HEK293T (cell line): ENCODE measurements around the gene ZBTB44.

Experiments
- CTCF ChIA-PET: fragments of 350-600 bp; formaldehyde crosslinking; extraction: SDS; loops from one replicate; lab custom pipeline; 2021; ENCODE audit warnings: antibody characterized with exemption, inconsistent platforms; lab: Yijun Ruan, JAX
- POLR2A ChIA-PET: fragments of 350-600 bp; formaldehyde crosslinking; extraction: SDS; loops from one replicate; lab custom pipeline; 2020; ENCODE audit warnings: antibody characterized with exemption, inconsistent platforms; lab: Yijun Ruan, JAX
- DNase-seq: peaks from one replicate; pipeline ENCODE4 v3.0.0; 2012; ENCODE audit warnings: mixed read lengths; ENCODE audit errors: extremely low spot score
- ARNT ChIP-seq: fragments of 450-650 bp; IDR thresholded peaks from 2 replicates; pipeline ENCODE4 v1.6.1; 2017; ENCODE audit warnings: mild to moderate bottlenecking
- BHLHE40 ChIP-seq: fragments of 450-650 bp; IDR thresholded peaks from 2 replicates; pipeline ENCODE4 v1.6.1; 2016; ENCODE audit warnings: mild to moderate bottlenecking, moderate library complexity, borderline replicate concordance
- CTBP1 ChIP-seq: fragments of 450-650 bp; IDR thresholded peaks from 2 replicates; pipeline ENCODE4 v1.6.1; 2016; ENCODE audit warnings: borderline replicate concordance
- ELF4 ChIP-seq: fragments of 450-650 bp; IDR thresholded peaks from 2 replicates; pipeline ENCODE4 v1.6.1; 2017; ENCODE audit warnings: antibody characterized with exemption
- FOXA1 ChIP-seq: fragments of 450-650 bp; IDR thresholded peaks from 2 replicates; pipeline ENCODE4 v1.6.1; 2016; ENCODE audit warnings: mild to moderate bottlenecking
- FOXK2 ChIP-seq: fragments of 450-650 bp; IDR thresholded peaks from 2 replicates; pipeline ENCODE4 v1.6.1; 2016; ENCODE audit warnings: mild to moderate bottlenecking
- FOXM1 ChIP-seq: fragments of 450-650 bp; IDR thresholded peaks from 2 replicates; pipeline ENCODE4 v1.6.1; 2017; ENCODE audit warnings: mild to moderate bottlenecking, borderline replicate concordance
- HDGF ChIP-seq: fragments of 450-650 bp; IDR thresholded peaks from 2 replicates; pipeline ENCODE4 v1.6.1; 2017; ENCODE audit warnings: antibody characterized with exemption, borderline replicate concordance
- L3MBTL2 ChIP-seq: fragments of 450-650 bp; conservative IDR thresholded peaks from 2 replicates; pipeline ENCODE4 v1.6.1; 2016; ENCODE audit warnings: mild to moderate bottlenecking
- LEF1 ChIP-seq: fragments of 450-650 bp; IDR thresholded peaks from 2 replicates; pipeline ENCODE4 v1.6.1; 2017; ENCODE audit warnings: mild to moderate bottlenecking, borderline replicate concordance
- NFRKB ChIP-seq: fragments of 450-650 bp; IDR thresholded peaks from 2 replicates; pipeline ENCODE4 v1.6.1; 2016; ENCODE audit warnings: mild to moderate bottlenecking, moderate library complexity
- SP1 ChIP-seq: fragments of 450-650 bp; IDR thresholded peaks from 2 replicates; pipeline ENCODE4 v1.6.1; 2017
- SUZ12 ChIP-seq: fragments of 450-650 bp; IDR thresholded peaks from 2 replicates; pipeline ENCODE4 v1.6.1; 2016; ENCODE audit warnings: mild to moderate bottlenecking
- TARDBP ChIP-seq: fragments of 450-650 bp; IDR thresholded peaks from 2 replicates; pipeline ENCODE4 v1.6.1; 2016
- ZNF384 ChIP-seq: fragments of 450-650 bp; IDR thresholded peaks from 2 replicates; pipeline ENCODE4 v1.6.1; 2016
- TF ChIP-seq, protein P1 (sequence below): fragments of 450-650 bp; IDR thresholded peaks from 2 replicates; pipeline ENCODE4 v1.6.1; 2016

Gene ZBTB44

DNA sequence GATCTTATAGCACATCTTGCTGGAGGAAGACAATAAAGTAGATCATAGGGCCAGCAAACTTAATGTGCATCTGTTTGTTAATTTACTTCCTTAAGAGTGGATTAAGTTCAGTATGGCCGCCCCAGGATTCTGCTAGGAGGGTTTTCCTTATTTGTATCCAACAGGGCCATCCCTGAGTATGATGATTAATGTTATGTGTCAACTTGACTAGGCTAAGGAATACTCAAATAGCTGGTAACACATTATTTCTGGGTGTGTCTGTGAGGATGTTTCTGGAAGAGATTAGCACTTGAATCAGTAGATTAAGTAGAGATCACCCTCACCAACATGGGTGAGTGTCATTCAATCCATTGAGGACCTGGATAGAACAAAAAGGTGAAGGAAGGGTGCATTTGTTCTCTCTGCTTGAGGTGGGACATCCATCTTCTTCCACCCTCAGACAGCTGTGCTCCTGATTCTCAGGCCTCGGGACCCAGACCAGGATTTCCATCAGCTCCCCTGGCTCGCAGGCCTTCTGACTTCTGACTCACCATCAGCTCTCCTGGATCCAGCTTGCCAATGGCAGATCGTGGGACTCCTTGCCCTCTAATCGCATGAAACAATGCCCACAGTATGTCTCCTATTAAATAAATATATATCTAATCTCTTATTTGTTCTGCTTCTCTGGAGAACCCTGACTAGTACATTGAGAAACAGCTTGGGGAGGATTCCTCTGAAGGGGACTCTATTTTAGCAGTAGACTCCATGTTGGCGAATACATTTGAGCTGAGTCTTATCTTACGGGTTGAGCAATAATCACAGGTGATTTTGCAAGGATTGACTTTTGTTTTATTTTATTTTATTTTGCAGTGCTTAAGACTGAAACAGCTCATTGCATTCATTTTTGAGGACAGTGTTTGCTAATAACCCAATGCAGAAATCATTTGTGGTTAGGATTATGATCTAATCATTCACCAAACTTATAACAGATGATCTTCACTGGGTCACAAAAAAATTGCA is 9.0 kb upstream of the ZBTB44 start:
- DNase-seq: no peak
- POLR2A ChIA-PET: no interaction called here
- CTCF ChIA-PET: no interaction called here
- TF ChIP-seq FOXA1 (no peak), FOXK2 (no peak), CTBP1 (no peak), BHLHE40 (no peak), HDGF (no peak), ARNT (no peak), ELF4 (no peak), TARDBP (no peak), ZNF384 (no peak), SP1 (no peak), NFRKB (no peak)

- no peak for DNase-seq
- TF ChIP-seq ELF4 (no peak), LEF1 (no peak), SP1 (no peak), FOXA1 (no peak), HDGF (no peak), L3MBTL2 (no peak), FOXK2 (no peak), BHLHE40 (no peak), NFRKB (no peak), CTBP1 (no peak), SUZ12 (no peak), ZNF384 (no peak), FOXM1 (no peak), TARDBP (no peak), ARNT (no peak)
- TF ChIP-seq, protein P1, sequence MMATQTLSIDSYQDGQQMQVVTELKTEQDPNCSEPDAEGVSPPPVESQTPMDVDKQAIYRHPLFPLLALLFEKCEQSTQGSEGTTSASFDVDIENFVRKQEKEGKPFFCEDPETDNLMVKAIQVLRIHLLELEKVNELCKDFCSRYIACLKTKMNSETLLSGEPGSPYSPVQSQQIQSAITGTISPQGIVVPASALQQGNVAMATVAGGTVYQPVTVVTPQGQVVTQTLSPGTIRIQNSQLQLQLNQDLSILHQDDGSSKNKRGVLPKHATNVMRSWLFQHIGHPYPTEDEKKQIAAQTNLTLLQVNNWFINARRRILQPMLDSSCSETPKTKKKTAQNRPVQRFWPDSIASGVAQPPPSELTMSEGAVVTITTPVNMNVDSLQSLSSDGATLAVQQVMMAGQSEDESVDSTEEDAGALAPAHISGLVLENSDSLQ: no peak
- CTCF ChIA-PET: no interaction called here
- POLR2A ChIA-PET: no interaction called here
Measured at GRCh38 chr11:130322126-130322525, 7.4 kb upstream of the ZBTB44 start.

DNA sequence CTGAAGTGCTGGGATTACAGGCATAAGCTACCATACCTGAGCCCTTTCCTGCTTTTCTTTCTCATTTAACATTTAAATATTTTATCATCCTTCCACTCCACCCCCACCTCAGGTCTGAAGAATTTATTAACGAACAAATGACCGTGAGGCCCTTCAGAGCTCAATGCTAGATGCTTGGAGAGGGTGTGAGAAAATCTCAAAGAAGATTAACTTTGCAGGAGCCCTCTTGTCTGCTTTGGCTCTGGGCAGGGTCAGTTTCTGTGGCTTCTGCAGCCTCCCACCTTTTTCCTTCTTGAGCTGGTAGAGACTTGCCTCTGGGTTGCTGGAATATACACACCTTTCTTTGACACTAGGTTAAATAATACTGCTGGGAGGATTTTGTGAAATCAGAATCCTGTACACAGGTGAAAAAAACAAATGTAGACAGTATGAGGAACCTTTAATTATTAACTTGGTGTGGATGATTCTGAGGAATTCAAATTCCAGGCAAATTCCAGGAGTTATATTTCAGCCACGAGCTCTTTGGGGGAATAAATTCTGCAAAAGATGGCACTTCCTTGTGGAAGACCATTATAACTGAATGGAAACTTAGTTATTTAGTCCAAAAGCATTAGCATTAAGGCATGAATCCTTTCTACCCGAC is 3.4 kb upstream of the ZBTB44 start:
- no peak for DNase-seq
- CTCF ChIA-PET: interaction anchor here (0.6 kb wide), 1 partner anchor 96 kb away, joined by 4 read pairs; no protein-coding TSS in a partner anchor
- POLR2A ChIA-PET: no interaction called here
- no peak for TF ChIP-seq SUZ12
- no peak for TF ChIP-seq FOXA1
- TF ChIP-seq ZNF384: no peak
- no peak for TF ChIP-seq ELF4
- TF ChIP-seq LEF1: no peak
- TF ChIP-seq HDGF: no peak
- TF ChIP-seq, protein P1: no peak
- TF ChIP-seq L3MBTL2: no peak
- no peak for TF ChIP-seq TARDBP
- TF ChIP-seq FOXK2: no peak
- no peak for TF ChIP-seq CTBP1
- TF ChIP-seq BHLHE40: no peak
- TF ChIP-seq ARNT: no peak
- TF ChIP-seq FOXM1: no peak
- TF ChIP-seq SP1: no peak
- TF ChIP-seq NFRKB: no peak

DNA sequence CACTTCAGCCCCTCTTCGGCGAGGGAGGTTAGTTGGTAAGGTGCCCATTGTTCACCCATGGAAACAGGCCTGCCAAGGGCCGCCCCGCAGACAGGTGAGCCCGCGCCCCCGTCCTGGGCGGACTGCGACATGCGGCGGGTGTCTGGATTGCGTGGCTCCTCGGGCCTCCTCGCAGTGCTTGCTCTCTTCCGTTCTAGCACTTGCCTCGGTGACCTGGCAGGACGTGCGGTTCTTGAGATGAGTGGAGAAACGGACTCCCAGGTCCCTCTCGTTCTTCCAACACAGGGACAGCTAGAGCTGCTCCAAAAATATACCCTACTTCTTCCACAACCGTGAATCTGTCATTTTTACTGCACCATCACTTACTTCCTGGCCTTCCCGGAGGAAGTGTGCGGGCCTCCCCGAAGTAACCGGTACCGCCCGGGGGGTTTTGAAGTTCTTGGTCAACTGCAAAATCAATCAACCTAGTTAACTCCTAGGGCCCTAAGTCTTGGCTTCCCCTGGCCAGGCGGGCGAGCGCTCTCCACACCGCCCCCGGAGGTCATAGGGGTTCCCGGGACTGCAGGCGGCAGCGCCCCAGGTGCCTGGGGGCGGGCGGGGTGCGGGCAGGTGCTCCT is 745 bp upstream of the ZBTB44 start:
- DNase-seq: peak; percentile 5
- ChIA-PET POLR2A (no interaction called here), CTCF (no interaction called here)
- TF ChIP-seq L3MBTL2 (no peak), CTBP1 (no peak), ZNF384 (no peak), HDGF (no peak), FOXK2 (no peak), FOXA1 (no peak), SP1 (no peak), ELF4 (no peak), TARDBP (no peak), FOXM1 (no peak), NFRKB (no peak), SUZ12 (no peak), LEF1 (no peak), BHLHE40 (no peak), ARNT (no peak)
- TF ChIP-seq, protein P1: no peak

DNA sequence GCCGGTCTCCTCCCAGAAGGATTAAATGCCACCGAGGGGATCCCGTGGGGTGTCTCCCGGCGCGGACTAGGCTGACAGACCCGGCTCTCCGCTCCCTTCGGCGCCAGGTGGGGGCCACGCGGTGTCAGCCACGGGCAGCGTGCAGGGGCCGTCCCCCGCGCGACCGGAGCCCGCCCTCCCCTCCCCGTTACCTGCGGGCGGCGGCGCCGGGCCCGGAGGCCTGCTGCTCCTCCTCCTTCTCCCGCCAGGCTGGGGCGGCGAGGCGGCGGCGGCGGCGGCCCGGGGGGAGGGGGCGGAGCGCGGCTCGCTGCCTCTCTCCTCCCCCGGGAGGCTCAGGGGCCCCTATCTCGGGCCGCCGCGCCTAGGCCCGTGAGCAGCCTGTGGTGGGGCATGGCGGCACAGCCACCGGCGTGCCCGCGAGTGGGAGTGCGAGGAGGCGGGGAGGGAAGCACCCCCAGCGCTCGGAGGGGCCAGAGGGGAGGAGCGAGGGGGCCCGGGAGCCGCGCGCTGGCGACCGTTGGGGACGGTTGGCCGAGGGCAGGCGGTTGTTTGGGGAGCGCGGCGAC is 450 bp downstream of the ZBTB44 start:
- ChIA-PET CTCF (no interaction called here), POLR2A (no interaction called here)
- DNase-seq: peak; percentile 66
- no peak for TF ChIP-seq ELF4
- TF ChIP-seq HDGF: no peak
- TF ChIP-seq L3MBTL2: 0 out of 2 replicates have a peak, but pooled peaks have one; percentile 22
